Measurements from ENCODE around the gene ACTR5. TPM values are rescaled to one million over a fixed set of nuclear protein-coding genes. Genes with fewer than 3 reads are reported as not detected.

ACTR5 gene
- total RNA-seq, 1 experiment from 2014 or later, result 20.0 TPM

DNA sequence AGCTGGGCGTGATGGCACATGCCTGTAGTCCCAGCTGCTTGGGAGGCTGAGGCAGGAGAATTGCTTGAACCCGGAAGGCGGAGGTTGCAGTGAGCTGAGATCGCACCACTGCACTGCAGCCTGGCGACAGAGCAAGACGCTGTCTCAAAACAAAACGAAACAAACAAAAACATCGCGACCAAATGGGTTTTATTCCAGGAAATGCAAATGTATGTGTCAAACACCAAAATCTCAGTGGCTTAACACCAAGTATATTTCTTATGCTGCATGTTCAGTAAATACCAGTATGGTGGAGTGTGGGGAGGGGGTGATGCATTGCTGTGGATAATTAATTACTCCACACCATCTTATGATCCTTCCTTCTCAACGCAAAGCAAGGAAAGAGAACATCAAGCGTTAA is 28.1 kb downstream of the ACTR5 start:
- ChIA-PET POLR2A (no interaction called here), CTCF (no interaction called here)
- no peak for DNase-seq
- no peak overlapping the region for H3K27ac Mint-ChIP-seq (ENCODE audit: unreplicated experiment)
- H3K36me3 Mint-ChIP-seq (ENCODE audit: insufficient read depth, unreplicated experiment), result peaks cover 25% of the 10 kb centered on the region
- no peaks in the 10 kb centered on the region for H3K27me3 Mint-ChIP-seq (ENCODE audit: insufficient read depth, unreplicated experiment)
- no peak for TF ChIP-seq CTCF (IDR thresholded peaks at IDR 0.05; ENCODE audit: insufficient read depth in 1 of 2, low read depth in 1 of 2, low read length in 1 of 2, severe bottlenecking in 1 of 2, unreplicated experiment in 1 of 2)
- no TSS peak for BruUV-seq (replicated peaks)
- intact Hi-C loops (cut with micrococcal nuclease; ENCODE audit: unreplicated experiment), result no loop called here
- no peak overlapping the region for H3K4me3 Mint-ChIP-seq (ENCODE audit: unreplicated experiment)
- H3K4me3 ChIP-seq (ENCODE audit: low read depth, low read length), result no peak overlapping the region
- no peaks in the 10 kb centered on the region for H3K9me3 Mint-ChIP-seq (ENCODE audit: unreplicated experiment)
- H3K36me3 ChIP-seq (ENCODE audit: control insufficient read depth, insufficient read depth, low read length), result peaks cover 3% of the 10 kb centered on the region
- no peaks in the 10 kb centered on the region for H3K9me3 ChIP-seq
- H3K27me3 ChIP-seq (replicated peaks; ENCODE audit: control insufficient read depth, insufficient read depth, low read length), result no peaks in the 10 kb centered on the region
- H3K4me1 ChIP-seq, result peaks cover 18% of the 10 kb centered on the region
- peaks cover 10% of the 10 kb centered on the region for H3K4me1 Mint-ChIP-seq (ENCODE audit: low read depth, unreplicated experiment)

GRCh38 chr20:38779247-38780097 is 31.2 kb downstream of the ACTR5 start:
- peaks cover 10% of the 10 kb centered on the region for H3K4me1 Mint-ChIP-seq (ENCODE audit: low read depth, unreplicated experiment)
- CTCF ChIA-PET, result interaction anchor here (0.6 to 1.1 kb wide), 3 partner anchors 11 to 125 kb away, joined by 3 to 5 read pairs (median 3); no protein-coding TSS in a partner anchor

DNA sequence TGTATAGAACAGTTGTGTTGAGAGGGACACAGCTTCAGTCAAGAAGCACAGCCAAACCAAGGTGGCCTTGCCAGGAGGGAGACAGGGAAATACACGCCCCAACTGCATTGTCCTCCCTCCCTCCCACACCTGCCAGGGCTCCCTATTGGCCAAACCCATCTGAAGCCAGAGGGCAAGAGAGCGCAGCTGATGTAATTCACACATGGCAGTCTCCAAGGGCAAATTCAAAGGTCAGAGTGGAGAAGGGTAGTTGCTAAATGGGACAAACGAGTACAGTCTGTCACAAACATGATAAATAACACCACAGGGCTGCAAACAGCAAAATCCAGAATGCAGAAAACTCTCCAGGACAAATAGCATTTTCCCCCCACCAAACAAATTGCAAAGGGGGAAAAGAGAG is 34.0 kb downstream of the ACTR5 start:
- H3K27me3 ChIP-seq (replicated peaks; ENCODE audit: control insufficient read depth, insufficient read depth, low read length), result no peaks in the 10 kb centered on the region
- no peak overlapping the region for H3K27ac Mint-ChIP-seq (ENCODE audit: unreplicated experiment)
- H3K27me3 Mint-ChIP-seq (ENCODE audit: insufficient read depth, unreplicated experiment), result no peaks in the 10 kb centered on the region
- H3K36me3 Mint-ChIP-seq (ENCODE audit: insufficient read depth, unreplicated experiment), result peaks cover under 1% of the 10 kb centered on the region
- H3K9me3 Mint-ChIP-seq (ENCODE audit: unreplicated experiment), result no peaks in the 10 kb centered on the region
- CTCF ChIA-PET, result interaction anchor here (0.6 kb wide), 1 partner anchor 1573 kb away, joined by 4 read pairs; no protein-coding TSS in a partner anchor
- H3K9me3 ChIP-seq, result no peaks in the 10 kb centered on the region
- no peak for DNase-seq
- TF ChIP-seq CTCF (IDR thresholded peaks at IDR 0.05; ENCODE audit: insufficient read depth in 1 of 2, low read depth in 1 of 2, low read length in 1 of 2, severe bottlenecking in 1 of 2, unreplicated experiment in 1 of 2), result no peak
- H3K4me3 Mint-ChIP-seq (ENCODE audit: unreplicated experiment), result no peak overlapping the region
- BruUV-seq (replicated peaks), result no TSS peak
- no peaks in the 10 kb centered on the region for H3K36me3 ChIP-seq (ENCODE audit: control insufficient read depth, insufficient read depth, low read length)
- POLR2A ChIA-PET, result no interaction called here
- H3K4me1 Mint-ChIP-seq (ENCODE audit: low read depth, unreplicated experiment), result peaks cover 10% of the 10 kb centered on the region
- no peak overlapping the region for H3K4me3 ChIP-seq (ENCODE audit: low read depth, low read length)
- intact Hi-C loops (cut with micrococcal nuclease; ENCODE audit: unreplicated experiment), result no loop called here
- peaks cover 18% of the 10 kb centered on the region for H3K4me1 ChIP-seq

More at GRCh38 chr20:38779247-38780097, 31.2 kb downstream of the ACTR5 start:
- Mint-ChIP-seq H3K36me3 (ENCODE audit: insufficient read depth, unreplicated experiment) (peaks cover 8% of the 10 kb centered on the region), H3K4me3 (ENCODE audit: unreplicated experiment) (no peak overlapping the region), H3K27me3 (ENCODE audit: insufficient read depth, unreplicated experiment) (no peaks in the 10 kb centered on the region), H3K27ac (ENCODE audit: unreplicated experiment) (peak overlapping the region; percentile 17), H3K9me3 (ENCODE audit: unreplicated experiment) (no peaks in the 10 kb centered on the region)
- Histone ChIP-seq H3K9me3 (no peaks in the 10 kb centered on the region), H3K27me3 (replicated peaks; ENCODE audit: control insufficient read depth, insufficient read depth, low read length) (no peaks in the 10 kb centered on the region), H3K36me3 (ENCODE audit: control insufficient read depth, insufficient read depth, low read length) (peaks cover 2% of the 10 kb centered on the region; the same call in 1 of the 2 replicates), H3K4me1 (peaks cover 18% of the 10 kb centered on the region), H3K4me3 (ENCODE audit: low read depth, low read length) (no peak overlapping the region)
- intact Hi-C loops (cut with micrococcal nuclease; ENCODE audit: unreplicated experiment), result no loop called here
- peak; percentile 62 to 70 for DNase-seq
- POLR2A ChIA-PET, result interaction anchor here (0.6 to 0.9 kb wide), 3 partner anchors 18 to 295 kb away, joined by 3 read pairs; no protein-coding TSS in a partner anchor
- no TSS peak for BruUV-seq (replicated peaks)
- no peak for TF ChIP-seq CTCF (IDR thresholded peaks at IDR 0.05; ENCODE audit: insufficient read depth in 1 of 2, low read depth in 1 of 2, low read length in 1 of 2, severe bottlenecking in 1 of 2, unreplicated experiment in 1 of 2)

All from Caco-2 (cell line).